Erythroblast (primary cell): Measurements from ENCODE around the gene GRN.

Source experiments
- GATA1 ChIP-seq: IDR thresholded peaks from 2 replicates; pipeline ENCODE4 v1.6.1; 2011; ENCODE audit warnings: low read depth, mild to moderate bottlenecking, control low read depth, low read length, moderate library complexity
- POLR2A ChIP-seq: IDR thresholded peaks from 2 replicates; pipeline ENCODE4 v1.6.1; 2011; ENCODE audit warnings: mild to moderate bottlenecking, low read length

GRCh38 chr17:44386182-44386525, 41.1 kb downstream of the GRN start:
- TF ChIP-seq POLR2A (no peak), GATA1 (no peak)
